Measurements from ENCODE around the gene ATOH8.

ATOH8 gene

DNA sequence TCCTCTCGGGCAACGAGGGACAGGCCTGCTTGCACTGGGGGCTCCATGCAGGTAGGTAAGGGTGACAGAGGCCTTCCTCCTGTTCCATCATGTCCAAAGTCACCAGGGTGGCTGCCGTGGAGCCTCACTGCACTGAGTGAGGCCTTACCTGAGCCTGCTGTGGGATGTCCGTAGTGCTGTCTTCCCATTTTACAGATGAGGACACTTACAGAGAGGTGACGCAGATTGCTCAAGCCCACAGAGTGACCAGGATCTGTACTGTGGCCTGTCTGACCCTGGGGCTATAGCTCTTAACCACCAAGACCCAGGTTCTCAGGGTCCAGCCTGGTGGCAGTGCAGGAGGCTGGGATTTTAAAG is 5.4 kb downstream of the ATOH8 start:
- H3K4me3 ChIP-seq (ENCODE audit: low read length): no peak overlapping the region
- TF ChIP-seq ZNF274 (IDR thresholded peaks at IDR 0.05; ENCODE audit: low read depth, low read length): no peak

DNA sequence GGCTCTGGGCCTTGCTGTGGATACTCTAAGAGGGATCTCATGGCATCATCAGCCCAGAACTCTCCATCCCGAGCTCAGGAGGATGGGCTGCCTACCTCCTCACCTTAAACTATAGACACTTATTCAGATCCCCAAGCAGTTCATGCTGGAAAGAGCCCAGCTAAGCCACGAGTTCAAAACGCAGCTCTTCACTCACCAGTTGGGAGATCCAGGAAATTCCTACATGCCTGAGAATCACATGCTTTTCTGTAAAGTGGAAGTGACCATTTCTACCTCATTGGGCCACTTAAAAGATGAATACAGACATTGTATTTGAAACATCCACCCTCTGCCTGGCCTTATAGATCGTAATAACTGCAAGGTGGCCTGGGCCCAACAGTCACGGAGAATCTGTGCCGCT is 6.6 kb downstream of the ATOH8 start:
- TF ChIP-seq ZNF274 (IDR thresholded peaks at IDR 0.05; ENCODE audit: low read depth, low read length): no peak
- no peak overlapping the region for H3K4me3 ChIP-seq (ENCODE audit: low read length)

DNA sequence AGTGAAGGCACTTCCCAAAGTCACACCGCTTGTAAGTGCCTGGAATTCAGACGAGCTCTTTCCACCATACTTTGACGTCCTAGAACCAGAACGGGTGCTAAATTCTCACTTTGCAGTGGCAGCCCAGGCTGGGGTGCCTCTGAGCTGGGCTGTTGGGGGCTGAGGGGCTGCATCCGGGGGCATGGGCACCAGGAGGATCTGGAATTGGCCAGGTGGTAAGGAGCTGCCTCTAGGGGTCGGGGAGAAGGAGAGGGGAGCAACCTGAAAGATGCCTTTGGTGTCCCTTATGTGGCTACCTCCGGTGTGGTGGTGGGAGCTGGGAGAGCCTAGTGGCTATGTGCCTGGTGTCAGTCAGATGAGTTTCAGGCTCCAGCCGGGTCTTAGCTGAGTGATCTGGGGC is 7.1 kb downstream of the ATOH8 start:
- TF ChIP-seq ZNF274 (IDR thresholded peaks at IDR 0.05; ENCODE audit: low read depth, low read length): no peak
- no peak overlapping the region for H3K4me3 ChIP-seq (ENCODE audit: low read length)

DNA sequence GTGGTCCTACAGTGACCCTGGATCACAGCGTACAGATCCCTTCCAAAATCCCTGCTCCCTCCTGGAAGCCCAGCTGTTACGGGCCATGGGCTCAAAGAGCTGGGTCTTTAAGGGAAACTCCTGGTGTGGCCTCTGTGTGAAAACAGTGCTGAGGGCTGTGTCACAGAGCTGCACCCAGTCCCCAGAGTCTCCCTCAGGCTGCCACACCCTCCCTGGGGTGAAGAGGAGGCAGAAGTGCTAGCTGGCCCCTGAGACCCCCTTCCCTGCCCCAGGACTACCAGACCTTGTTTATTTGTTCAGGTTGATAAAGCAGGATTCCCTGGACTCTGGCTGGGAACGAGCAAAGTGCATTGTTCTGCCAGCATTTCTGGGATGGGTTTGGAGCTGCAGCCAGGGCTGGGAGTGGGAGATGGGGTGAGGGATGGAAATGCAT is 7.7 kb downstream of the ATOH8 start:
- no peak for TF ChIP-seq ZNF274 (IDR thresholded peaks at IDR 0.05; ENCODE audit: low read depth, low read length)
- H3K4me3 ChIP-seq (ENCODE audit: low read length): no peak overlapping the region

DNA sequence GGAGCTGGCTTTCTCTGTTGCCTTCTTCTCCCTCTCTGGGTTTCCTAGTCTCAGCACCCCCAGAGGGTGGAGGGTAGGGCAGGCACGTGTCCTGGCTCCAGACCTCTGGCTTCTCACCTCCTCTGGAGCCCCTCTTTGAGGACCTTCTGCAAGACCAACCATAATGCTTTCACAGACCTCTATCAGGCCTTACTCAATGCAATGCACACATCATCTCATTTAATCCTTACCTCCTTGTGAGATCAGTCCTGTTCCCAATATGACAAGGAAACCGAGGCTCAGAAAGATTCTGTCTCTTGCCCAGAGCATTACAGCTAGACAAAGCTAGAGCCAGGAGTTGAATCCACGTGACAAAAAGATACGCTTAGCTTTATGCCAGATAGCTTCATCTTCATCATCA is 8.2 kb downstream of the ATOH8 start:
- H3K4me3 ChIP-seq (ENCODE audit: low read length): no peak overlapping the region
- no peak for TF ChIP-seq ZNF274 (IDR thresholded peaks at IDR 0.05; ENCODE audit: low read depth, low read length)

DNA sequence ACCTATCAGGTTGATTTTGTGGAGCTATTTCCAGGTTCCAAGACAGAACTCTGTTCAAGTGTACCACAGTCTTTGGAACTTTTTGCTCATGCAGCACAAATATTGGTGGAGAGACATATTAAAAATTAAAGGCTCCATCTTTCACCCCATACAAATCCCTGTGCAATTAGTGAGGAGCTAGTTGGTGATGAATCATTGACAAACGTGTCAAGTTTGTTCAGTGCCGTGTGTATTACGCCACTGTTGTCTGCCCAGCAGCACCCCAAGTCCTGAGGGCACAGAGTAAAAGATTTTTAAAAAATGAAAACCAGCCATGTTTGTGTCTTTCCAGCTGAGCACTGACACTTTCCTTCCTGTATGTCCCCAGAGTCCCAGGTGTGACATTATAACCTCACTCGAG is 9.3 kb downstream of the ATOH8 start:
- no peak for TF ChIP-seq ZNF274 (IDR thresholded peaks at IDR 0.05; ENCODE audit: low read depth, low read length)
- no peak overlapping the region for H3K4me3 ChIP-seq (ENCODE audit: low read length)

DNA sequence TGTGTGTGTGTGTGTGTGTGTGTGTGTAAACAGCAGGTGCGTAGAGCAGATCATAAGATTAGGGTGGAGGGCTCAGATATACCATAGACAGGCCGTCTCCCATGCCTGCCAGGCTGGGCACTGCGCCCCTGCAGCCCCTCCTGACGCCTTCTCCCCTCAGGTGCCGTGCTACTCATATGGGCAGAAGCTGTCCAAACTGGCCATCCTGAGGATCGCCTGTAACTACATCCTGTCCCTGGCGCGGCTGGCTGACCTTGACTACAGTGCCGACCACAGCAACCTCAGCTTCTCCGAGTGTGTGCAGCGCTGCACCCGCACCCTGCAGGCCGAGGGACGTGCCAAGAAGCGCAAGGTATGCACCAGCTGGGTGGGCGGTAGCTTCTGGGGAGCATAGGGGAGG is 10.0 kb downstream of the ATOH8 start:
- H3K4me3 ChIP-seq (ENCODE audit: low read length): no peak overlapping the region
- TF ChIP-seq ZNF274 (IDR thresholded peaks at IDR 0.05; ENCODE audit: low read depth, low read length): no peak

DNA sequence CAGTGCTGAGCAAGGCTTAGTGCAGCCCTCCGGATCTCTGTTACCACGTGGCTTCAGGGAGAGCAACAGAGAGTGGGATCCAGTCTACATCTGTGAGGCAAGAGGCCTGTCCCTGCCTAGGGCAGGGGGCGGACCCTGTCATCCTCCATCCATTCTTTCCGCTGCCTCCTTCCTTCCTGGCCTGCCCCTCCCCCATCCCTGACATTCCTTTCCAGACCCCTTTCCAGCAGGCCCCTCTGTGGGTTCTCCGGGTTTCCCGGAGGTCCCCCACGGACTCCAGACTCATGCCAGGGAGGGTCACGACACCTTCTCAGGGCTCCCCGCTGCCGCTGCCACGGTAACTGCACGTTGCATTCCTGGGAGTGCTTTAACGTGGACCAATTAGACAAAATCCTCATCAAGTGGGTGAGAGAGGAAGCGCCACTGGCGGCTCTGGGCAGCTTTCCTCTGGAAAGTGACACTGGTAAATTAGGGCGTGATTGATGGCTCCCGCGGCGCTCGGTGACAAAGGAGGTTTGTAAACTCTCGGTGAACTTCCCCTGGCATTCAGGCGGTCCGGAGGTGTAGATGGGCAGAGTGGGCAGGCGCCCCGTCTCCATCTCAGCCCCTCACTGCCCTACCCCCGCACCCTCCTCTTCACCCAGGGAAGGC is 11.4 kb downstream of the ATOH8 start:
- no peak overlapping the region for H3K4me3 ChIP-seq (ENCODE audit: low read length)
- TF ChIP-seq ZNF274 (IDR thresholded peaks at IDR 0.05; ENCODE audit: low read depth, low read length): no peak

DNA sequence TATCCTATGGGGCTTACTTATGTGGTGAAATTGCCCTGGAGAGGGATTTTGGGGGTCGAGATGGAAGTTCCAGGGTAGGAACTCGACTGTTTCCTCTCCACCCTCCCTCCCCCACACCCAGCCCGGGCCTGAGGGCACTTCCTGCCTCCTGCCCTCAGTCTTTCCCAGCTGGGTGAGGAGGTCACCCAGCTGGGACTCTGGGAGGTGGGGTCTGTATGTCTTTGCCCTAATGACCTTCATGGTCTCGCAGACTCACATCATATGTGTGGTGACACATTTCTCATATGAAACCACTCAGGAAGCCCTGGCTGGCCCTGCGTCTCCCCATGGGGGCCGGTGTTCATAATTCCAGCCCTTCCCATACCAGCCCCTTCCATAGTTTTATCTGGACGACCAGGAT is 12.4 kb downstream of the ATOH8 start:
- no peak for TF ChIP-seq ZNF274 (IDR thresholded peaks at IDR 0.05; ENCODE audit: low read depth, low read length)
- H3K4me3 ChIP-seq (ENCODE audit: low read length): no peak overlapping the region

DNA sequence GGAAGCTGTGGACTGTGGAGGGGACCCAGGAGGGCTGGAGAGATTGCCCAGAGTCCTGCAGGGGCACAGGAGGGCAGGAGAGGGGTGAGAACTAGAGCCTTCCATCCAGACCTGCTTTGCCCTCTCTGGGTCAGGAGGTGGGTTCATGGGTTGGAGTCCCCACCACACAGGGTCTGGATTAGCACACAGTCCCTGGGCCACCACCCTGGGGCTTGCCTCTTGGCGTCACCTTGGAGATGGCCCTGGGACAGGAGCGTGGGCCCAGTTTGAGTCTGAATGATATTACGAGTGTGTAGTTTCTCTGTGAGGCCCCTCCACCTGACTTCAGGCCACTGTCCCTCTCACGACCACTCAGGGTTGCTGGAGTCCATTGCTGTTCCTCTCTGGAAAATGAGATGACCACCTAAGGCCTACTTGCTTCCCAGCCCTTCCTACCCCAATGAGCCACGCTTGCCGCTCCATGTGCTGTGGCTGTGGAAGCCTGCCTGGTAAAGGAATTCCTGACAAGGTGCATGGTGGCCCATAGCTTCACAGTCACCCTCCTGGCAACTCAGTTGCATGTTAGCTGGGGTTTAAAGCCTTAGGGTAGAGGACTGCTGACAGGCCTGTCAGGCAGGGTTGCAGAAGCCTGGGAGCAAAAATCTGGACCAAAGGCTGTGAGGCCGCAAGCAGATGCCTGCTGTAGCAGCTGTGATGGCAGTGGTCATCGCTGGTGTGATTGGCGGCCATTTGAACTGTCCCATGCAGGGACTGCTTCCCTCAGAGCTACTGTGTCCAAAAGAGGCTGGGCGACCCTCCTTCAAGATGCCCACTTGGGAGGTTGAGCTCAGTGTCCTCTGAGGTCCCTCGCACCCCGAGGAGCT is 14.2 kb downstream of the ATOH8 start:
- H3K4me3 ChIP-seq (ENCODE audit: low read length): no peak overlapping the region
- TF ChIP-seq ZNF274 (IDR thresholded peaks at IDR 0.05; ENCODE audit: low read depth, low read length): no peak

DNA sequence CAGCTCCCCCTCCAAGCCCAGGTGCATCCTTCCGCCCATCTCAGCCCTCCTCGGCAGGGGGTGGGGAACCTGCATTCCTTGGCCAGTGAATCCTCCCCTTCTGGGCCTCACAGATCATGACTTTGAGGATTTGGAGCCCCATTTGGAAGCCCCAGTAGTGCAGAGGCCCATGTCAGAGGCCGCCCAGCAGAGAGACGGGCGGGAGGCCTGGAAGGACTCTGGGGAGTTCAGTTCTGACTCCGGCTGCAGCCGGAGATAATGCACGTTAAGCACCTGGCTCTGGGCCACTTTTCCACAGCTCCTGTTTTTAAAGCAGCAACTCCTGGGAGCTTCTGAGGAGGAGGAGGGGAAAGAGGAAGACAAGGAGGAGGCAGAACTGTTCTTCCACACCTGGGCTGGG is 14.9 kb downstream of the ATOH8 start:
- H3K4me3 ChIP-seq (ENCODE audit: low read length): no peak overlapping the region
- no peak for TF ChIP-seq ZNF274 (IDR thresholded peaks at IDR 0.05; ENCODE audit: low read depth, low read length)

DNA sequence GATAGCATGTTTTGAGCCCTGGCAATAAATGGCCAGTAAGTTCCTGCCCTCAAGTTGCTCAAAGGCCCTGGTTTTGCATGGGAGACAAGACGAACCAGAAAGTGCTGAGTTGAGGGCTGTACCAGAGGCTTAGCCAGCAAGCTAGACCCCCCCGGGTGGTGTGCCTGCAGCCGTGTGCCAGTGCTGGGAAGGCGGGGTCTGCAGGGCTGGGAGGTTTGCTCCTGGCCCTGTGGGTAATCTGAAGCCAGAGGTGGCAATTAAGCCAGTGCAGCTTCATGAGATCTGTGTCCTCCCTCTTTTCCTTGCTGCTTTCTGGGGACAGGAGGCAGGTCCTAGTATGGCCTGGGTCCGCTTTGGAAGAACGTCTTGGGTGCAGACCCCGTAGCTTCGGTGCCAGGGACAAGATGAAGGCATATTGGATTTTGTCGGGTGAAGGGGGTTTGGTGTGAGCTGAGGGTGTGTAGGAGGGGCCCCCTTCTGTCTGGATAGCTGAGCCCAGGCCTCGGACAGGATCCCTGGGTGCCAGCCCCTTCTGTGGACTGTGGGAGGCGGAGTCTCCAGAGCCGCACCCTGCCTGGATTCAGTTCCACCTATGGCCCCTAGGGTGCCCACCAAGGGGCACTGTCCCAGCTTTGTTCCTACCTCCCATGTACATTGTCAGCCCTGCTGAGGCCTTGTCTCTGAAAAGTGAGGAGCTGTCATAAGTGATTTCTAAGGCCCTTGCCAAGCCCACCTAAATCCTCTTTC is 15.6 kb downstream of the ATOH8 start:
- no peak overlapping the region for H3K4me3 ChIP-seq (ENCODE audit: low read length)
- TF ChIP-seq ZNF274 (IDR thresholded peaks at IDR 0.05; ENCODE audit: low read depth, low read length): no peak

DNA sequence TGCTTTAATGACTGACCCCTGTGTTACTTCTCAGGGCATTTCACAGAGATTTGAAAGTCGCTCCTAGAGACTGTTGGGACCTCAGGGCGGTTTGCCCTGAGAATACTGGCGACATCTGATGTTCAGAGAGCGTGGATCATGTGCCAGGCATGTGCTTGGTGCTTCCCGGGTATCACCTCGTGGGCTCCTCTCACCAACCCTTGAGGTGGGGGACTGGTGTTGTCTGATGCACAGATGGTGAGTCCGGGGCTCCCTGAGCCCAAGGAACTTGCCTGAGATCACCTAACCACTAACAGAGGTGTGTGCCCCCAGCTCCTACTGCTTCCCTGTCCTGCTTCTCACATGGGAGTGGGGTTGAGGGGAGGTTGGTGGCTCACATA is 16.2 kb downstream of the ATOH8 start:
- no peak overlapping the region for H3K4me3 ChIP-seq (ENCODE audit: low read length)
- TF ChIP-seq ZNF274 (IDR thresholded peaks at IDR 0.05; ENCODE audit: low read depth, low read length): no peak

DNA sequence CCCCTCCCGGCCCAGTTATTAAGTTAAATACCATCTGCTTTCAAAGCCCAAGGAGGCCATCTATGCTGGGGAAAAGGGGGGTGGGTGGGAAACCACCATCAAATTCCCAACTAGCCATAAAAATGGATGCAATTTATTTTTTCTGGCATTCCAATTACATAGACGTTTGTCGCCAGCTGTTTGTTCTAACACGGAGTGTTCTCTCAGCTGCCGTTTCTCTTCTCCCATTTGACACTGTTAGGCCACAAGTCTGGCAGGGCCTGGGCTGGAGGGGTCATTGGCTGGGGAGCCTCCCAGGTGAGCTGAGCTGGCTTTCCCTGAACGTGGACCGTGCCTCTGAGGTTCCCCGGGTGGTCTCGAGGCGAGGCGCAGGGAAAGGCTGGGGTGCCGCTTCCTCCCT is 16.6 kb downstream of the ATOH8 start:
- TF ChIP-seq ZNF274 (IDR thresholded peaks at IDR 0.05; ENCODE audit: low read depth, low read length): no peak
- no peak overlapping the region for H3K4me3 ChIP-seq (ENCODE audit: low read length)

All from GM08714 (cell line).